Glomerular visceral epithelial cell (primary cell): ENCODE measurements around the gene PDE11A.
A peak's percentile ranks its signal among the peaks of the same experiment; 100 is the strongest.

Source experiments
- DNase-seq: peaks from one replicate; pipeline ENCODE4 v3.0.0-alpha.2; 2016; ENCODE audit errors: extremely low spot score

The PDE11A gene

DNA sequence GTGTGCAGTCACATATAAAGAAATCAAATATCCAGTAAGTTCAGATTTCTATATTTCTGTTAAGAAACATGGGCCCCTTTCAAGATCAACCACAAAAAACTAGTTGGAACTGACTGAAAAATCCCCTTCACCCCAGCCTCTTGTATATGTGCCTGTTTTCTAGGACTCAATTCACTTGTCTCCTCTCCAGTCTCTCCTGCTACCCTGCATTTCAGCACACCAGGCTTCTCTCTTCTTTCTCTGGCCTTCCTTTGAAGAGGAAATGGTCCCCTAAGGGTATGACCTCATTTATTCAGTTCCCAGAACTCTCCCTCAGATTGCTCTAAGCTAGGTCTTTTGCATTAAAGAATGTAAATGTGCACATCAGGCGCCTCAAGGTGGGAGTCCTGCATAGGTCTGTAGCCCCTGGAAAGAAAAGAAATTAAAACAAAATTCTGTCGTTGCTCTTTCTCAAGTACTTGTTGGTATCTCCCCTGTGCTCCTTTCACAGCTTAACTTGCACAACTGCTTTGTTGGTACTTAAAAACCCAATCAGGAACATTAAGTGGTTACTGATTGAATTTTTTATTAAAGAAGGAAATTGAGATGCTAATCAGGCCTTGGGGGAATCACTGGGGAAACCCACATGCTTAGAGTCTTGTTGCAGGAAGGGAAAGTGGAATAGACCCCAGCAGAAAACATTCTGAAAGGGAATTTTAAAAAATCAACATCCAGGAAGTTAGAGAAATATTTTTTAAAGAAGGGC, 401.6 kb downstream of the PDE11A start:
- no peak for DNase-seq

DNA sequence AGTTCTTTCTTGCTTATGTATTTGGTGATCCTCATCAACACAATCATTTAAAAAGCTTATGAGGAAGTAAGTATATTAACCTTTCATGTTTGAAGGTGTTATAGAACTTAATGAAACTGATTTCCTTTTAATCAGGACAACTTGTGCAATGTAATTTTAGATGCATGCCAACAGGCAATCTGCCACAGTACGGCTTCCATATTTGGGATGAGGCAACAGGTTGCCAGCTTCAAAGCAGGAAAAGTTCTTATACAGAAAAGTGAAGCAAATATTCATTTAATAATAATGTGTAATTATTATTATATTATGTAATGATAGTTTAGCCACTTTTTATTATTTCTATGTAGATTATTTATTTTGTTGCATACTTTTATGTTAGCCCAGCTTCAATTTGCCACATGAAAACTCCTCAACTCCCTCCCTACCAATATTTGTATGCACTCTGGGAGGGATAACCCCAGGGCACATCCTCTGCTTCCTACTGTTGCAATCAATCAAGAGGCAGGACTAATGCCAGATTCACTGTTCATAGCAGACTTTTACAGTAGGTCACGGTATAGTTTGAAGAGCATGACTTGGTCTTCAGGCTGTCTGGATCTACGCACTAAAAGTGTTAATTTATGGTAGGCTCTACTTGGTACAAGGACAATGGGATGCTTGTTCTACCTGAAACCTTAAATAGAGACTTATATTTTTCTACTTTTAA, 402.8 kb downstream of the PDE11A start:
- DNase-seq = no peak

GRCh38 chr2:177669201-177669600, 403.4 kb downstream of the PDE11A start:
- DNase-seq = no peak

GRCh38 chr2:177668617-177669016, 404.0 kb downstream of the PDE11A start:
- DNase-seq = no peak

DNA sequence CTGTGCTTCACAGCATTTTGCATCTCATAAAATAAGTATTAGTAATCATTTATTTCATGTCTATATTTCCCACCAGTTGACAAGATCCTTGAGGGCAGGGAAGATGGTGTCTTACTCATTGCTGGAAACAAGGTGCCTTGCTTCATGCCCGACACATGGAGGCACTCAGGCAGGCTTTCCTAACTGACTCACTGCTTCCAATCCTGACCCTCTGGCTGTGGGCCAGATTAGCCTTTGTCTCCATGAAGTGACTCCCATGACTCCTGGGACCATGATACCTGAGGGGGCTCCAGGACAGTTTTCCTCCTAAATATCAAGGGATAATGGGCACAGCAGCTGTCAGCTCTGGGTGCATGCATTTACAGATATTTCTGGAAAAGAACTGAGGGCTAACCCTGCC, 405.0 kb downstream of the PDE11A start:
- DNase-seq = peak; percentile 30

GRCh38 chr2:177666408-177666807, 406.2 kb downstream of the PDE11A start:
- DNase-seq = peak; percentile 25

DNA sequence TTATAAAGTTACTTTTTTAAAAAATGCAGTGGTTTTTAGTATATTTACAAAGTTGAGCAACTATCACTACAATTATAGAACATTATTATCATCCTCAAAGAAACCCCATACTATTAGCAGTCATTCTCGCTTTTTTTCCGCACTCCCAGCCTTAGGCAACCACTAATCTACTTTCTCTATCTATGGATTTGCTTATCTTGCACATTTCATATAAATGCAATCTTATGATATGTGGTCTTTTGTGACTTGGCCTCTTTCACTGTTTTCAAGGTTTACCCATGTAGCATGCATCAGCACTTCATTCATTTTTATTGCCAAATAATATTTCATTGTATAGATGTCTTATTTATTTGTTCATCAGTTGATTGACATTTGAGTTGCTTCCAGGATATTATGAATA, 406.6 kb downstream of the PDE11A start:
- DNase-seq = no peak

DNA sequence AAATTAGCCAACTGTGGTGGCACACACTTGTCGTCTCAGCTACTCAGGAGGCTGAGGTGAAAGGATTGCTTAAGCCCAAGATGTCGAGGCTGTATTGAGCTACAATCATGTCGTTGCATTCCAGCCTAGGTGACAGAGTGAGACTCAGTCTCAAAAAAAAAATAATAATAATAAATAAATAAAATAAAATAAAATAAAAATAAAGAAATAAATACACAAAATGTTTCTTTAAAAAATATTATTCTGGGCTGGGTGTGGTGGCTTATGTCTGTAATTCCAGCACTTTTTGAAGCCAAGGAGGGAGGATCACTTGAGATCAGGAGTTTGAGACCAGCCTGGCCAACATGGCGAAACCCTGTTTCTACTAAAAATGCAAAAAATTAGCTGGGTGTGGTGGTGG, 407.2 kb downstream of the PDE11A start:
- DNase-seq = no peak

DNA sequence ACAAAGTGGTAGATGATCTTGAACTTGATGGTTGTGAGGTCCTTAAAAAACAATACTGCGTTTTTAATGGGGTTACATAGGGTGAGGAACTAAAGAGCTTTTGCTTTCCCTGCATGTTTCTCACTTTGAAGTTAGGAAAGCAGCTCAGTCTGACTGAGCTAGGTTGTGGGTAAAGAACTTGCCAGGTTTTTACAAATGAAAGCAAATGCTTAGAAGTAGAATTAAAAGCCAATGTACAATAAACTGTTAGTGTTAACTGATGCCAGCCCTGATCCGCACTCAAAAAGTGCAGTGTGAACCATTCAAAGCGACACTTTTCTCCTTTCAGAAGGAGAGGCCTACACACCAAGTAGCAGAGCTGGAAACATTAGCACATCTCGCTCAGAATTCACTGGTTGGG, 409.7 kb downstream of the PDE11A start:
- DNase-seq = no peak

DNA sequence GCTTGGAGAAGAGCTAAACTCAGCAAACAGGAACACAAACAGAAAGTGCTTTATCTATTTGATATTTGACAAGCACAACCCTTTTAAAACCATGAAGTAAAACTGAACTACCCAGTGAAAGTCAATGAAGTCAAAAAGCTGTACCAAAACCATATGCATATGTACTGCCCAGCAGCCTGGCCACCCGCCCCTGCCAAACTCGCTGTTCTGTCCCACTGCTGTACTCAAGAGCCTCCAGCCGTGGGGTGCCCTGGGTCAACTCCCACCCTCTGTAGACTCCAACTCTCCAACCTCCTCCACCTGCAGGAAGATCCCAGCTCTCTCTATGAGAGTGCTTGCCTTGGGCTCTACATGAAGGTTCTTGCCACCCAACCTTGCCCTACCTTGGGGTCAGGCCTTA, 411.8 kb downstream of the PDE11A start:
- no peak for DNase-seq

DNA sequence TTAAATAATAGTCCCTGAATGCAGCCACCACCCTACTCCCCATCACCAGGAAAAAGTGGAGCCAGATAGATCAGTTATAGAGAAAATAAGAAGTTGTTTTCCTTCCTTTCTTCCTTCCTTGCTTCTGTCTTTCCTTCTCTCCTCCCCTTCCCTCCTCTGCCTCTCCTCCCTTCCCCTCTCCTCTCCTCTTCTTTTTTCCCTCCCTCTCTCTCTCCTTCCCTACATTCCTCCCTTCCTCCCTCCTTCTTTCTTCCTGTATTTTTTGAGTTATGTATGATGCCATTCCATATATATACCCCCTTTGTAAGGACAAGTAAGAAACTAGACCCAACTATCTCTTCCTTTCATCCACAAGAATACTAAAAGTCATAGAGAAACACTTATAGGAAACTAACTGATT, 414.3 kb downstream of the PDE11A start:
- DNase-seq = no peak

DNA sequence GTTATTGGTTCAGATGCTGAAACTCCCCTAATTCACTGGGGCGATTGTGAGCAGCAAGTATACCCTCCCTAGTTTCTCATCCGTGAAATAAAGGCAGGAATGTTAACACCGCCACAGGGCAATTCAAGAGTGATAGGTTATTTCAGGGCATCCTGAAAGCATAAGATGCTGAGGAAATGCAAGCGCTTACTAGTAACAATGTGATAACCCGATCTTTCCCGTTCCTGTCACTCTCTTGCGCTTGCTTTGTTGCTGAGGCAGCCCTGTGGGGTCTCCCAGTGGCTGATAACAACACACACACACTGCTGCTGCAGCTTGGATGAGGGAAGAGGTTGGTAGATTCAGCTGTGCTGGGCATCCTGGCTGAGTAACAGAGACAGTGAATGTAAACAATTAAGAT, 420.7 kb downstream of the PDE11A start:
- no peak for DNase-seq

- no peak for DNase-seq
Observed at GRCh38 chr2:177649568-177650518, 422.7 kb downstream of the PDE11A start.

DNA sequence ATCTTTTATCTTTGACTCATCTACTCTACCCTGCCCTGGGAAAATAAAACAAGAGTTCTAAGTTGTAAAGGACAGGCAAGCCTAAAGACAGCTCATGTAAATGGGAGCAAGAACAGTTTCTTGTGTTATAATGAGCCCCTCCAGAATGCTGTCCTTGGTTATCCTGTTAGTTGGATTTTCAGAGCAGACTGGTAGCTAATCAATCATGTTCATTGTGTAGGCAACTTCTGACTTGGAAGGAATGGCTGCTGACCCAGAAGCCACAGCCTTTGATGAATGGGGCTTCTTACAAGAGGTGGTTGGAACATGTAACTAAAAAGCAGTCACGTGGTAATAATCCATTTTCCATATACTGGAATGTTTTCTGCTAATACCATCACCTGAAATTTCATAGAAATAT, 425.8 kb downstream of the PDE11A start:
- DNase-seq = no peak

DNA sequence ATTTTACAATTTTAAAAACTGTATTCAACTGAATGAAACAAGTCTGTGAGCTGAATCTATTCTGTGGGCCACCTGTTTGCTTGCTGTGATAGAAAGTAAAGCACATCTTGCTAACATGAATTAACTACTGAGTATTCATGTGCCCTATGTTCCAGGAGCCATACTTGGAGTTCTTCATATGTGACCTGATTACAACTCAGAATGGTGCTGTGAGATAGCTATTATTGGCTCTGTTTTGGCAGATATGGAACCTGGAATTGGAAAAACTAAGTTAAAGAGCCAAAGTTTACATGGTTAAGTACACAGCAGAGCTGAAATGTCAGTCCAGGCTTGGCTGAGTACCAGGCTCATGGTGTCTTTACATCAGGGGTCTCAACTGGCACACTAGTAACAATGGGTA, 426.3 kb downstream of the PDE11A start:
- no peak for DNase-seq

GRCh38 chr2:177641331-177641730, 431.2 kb downstream of the PDE11A start:
- DNase-seq = no peak

GRCh38 chr2:177640423-177640822, 432.2 kb downstream of the PDE11A start:
- DNase-seq = no peak

DNA sequence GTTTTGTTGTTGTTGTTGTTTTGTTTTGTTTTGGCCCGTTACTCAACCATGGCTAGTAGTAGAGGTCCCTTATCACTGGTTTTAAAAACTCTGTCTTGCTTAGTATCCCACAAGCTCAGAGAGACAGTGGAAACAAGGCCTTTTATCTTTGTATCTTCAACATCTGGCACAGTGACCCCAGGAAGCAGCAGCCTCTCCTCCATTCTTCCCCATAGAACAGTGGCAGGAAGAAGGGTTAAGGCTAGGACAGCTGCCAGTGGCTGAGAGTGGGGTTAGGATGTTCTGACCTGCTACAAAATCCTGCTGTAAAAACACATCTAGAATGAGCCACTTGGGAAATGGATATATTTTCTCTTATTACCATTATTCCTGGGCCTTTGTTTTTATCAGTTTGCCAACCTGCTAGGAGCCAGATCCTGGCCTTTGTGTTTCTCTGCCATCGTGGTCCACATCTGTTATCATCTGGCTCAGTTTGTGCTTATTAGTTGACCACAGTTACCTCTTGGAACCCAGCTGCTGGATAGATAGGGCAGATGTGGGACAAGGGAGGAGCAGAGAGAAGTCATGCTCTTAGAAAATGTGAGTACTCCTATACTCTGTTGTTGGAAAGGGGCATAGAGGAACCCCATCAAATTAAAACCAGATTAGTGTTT, 433.2 kb downstream of the PDE11A start:
- no peak for DNase-seq

DNA sequence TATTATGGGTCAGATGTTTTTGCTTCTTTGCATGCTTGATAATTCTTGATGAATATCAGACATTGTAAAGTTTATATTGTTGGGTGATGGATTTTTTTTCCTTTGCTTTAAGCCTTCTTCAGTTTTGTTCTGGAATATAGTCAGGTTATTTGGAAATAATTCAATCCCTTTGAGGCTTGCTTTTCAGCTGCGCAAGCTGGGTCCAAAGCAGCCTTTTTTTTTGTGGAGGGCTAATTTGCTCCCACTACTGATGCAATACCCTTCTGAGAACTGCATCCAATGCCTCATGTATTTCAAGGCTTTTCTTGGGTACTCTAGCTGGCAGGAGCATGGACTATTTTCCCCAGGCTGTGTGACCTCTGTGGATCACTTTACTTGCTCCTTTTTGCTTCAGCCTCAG, 434.1 kb downstream of the PDE11A start:
- no peak for DNase-seq

DNA sequence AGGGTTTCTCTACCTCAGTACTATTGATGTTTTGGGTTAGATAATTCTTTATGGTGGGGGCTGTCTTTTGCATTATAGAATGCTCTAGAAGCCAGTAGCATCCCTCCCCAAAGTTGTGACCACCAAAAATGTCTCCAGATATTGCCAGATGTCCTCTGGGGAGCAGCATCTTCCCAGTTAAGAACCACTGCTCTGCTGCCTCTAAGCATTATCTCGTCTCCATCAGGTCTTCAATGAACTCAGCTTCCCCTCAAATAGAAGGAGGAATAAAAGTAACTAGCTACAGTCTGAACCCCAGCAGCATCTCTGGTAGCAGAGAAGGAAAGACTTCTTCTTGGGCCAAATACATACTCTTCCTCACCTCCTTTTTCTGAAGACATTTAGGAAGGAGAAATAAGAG, 435.9 kb downstream of the PDE11A start:
- DNase-seq = no peak

- DNase-seq = no peak
Observed at GRCh38 chr2:177635696-177636095, 436.9 kb downstream of the PDE11A start.

GRCh38 chr2:177633910-177634294, 438.7 kb downstream of the PDE11A start:
- DNase-seq = no peak
